Hippocampal formation (tissue), 2 donors: ENCODE results near the gene FCN1.
"Not testable (repeated sequence)": the region's sequence is repeated elsewhere in the genome, so short reads cannot be mapped to it uniquely, and the experiment has no call there.

Source experiments
- DNase-seq, 2 donors: peaks; one replicate each; lab custom pipeline; 2025; lab: John Stamatoyannopoulos, UW

Gene FCN1

DNA sequence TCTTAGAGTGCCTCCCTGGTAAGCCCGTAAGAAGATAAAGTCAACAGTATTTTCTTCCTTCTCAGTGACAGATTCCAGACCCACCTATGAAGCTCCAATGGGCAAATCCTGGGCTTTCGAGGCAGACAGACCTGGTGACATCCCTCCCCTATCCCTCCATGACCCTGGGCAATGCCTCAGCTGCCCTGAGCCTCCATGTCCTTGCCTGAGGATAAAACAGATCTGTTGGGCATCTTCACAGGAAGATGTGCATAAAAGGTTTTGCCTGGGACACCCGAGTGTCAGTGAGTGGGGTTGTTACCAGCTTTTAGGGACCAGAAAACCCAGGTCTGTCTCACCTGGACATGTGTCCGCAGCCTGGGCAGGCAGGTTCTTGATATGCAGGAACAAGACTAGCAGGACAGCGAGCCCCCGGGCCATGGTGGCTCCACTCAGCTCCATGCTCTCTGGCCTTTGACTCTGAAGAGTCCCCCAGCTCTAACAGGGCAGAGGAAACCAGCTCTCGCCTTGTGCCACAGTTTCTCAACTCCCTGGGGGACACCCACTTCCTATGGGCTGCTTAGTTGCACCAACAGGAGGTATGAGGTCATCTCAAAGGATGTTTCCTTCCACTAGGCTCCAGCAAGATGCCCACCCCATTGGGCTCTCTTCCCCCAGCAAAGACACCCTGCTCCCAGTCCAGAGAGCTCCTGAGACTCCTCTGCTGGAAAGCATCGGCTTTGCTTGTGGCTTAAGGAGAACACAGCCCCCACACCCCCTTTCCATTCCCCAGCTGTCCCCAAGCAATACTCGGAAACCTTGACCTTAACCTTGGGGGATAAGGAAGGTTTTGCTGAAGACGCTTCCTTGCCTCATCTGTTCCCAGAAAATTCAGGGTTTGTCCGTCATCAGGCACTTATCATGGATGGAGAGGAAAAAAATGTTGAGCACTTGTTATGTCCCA lies at the start of gene FCN1:
Gene FCN1, minus strand, starts transcription at position 482 of the 943 bp plus-strand sequence. Its CDS starts 41 bp downstream, at position 441.
- no peak for DNase-seq

DNA sequence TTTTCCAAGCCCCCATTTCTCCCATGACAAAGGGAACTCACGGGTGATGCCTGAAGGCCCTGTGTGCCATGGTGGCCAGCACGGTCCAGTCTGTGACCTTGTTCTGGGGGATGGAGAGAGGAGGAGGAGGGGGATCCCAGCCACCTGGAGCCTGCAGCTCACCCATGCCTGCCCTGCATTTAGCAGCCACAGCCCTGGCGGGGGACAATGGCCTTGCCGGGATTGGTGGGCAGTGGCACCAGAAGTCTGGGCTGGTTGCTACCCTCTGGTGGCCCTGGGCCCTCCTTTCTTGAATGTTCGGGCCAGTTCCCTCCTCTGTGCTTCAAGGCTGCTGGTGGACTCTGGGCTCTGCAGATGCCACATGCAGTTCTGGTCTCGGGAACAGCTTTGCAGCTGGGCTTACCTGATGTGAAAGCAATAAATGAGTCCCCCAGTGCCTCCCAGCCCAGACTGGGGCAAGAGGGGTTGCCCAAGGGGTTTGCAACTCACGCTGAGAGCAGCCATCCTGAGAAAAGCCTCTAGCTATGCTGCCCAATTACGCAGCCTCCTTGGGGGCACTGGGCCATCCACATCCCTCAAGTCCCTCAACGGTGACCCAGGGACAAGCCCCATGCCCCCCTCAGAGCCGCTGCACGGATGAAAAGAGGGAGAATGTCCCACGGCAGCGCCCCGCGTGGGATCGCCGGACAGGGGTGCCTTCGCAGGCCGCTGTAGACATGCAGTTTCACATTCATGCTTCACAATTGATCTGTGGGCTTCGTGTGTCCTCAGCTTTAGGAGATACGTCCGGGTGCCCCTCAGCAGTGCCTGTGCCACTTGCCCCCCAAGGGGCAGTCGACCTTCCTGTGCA lies 49.2 kb upstream of the FCN1 start:
- no peak for DNase-seq

DNA sequence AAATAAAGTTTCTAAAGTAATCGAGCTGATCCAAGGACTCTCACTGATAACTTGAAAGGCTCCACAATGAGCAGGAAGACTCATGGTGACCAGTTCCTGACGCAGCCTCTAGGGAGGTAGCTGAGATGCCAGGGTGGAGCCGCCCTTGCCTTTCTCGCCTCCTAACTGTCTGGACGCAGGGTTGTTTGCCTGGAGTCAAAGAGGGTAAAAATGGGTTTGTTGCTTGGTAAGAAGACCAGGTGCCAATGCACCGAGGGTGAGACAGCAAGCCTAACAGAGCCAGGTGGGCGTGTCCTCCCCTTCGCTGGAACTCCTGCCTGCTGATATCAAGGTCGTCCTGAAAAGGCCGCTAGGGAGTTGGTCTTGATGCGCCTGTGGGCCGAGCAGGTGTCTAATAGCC lies 48.6 kb upstream of the FCN1 start:
- no peak for DNase-seq

DNA sequence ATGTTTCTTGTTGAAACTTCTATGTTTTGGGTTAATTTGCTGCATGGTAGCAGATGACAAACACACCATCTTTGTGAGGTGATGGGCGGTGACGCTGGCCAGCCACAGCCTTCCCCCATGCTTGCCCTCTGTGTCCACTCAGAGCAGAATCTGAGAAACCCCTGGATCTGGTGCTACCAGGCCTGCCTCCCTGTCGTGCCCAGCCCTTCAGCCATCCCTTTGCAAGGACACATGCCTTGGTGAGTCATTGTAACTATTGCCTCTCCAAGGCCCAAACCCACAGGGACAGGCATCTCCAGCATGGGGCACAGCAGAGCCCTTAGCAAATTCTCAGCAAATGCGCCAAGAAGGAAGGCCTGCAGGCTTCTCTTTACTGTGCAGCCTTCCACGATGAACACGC lies 48.1 kb upstream of the FCN1 start:
- no peak for DNase-seq

DNA sequence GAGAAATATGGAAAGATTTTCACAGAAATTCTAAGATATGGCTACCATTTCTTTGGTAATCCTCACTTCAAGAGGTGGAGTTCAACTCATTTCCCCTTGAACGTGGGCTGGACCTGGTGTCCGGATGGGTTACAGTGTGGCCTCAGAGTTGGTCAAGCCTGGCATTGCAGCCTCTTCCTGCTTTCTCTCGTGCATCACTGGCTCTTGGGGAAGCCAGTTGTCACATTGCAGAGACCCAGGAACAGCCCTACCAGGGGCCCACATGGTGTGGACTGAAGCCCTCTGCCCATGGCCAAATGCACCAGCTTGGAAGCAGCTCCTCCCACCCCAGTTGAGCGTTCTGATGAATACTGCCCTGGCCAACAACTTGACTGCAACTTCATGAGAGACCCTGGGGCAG lies 47.7 kb upstream of the FCN1 start:
- no peak for DNase-seq

DNA sequence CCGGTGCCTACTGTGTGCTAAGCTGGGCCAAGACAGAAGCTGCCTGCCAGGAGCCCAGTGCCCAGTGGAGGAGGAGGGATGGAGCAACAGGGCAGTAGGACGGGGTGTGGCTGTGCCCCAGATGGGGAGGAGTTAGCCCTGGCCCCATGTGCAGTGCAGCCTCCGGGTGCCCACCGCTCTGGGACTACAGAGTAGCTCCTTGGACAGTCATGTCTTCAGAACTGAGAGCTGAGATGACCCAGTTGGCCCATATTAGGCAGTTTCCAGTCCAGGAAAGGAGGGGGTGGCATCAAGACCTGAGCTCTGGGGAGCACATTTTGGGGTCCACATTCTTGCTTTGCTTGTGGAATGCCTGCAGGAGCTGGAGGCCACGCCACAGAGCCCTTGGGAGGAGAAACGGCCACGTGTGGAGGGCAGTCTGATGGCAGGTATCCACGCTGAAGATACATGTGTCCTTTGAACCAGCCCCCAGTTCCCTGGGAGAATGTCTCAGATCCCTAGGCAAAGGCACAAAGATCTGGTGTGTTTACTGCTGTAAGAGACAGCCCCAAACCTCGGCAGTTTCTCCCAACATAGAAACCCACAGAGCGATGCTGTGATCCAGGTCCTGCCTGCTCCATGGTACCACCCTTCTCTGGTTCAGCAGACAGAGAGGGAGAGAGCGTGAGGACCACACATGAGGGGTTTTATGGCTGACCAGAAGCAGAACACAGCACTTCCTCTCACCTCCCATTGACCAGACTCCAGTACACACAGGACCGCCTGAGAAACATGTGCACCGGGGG lies 46.8 kb upstream of the FCN1 start:
- no peak for DNase-seq

DNA sequence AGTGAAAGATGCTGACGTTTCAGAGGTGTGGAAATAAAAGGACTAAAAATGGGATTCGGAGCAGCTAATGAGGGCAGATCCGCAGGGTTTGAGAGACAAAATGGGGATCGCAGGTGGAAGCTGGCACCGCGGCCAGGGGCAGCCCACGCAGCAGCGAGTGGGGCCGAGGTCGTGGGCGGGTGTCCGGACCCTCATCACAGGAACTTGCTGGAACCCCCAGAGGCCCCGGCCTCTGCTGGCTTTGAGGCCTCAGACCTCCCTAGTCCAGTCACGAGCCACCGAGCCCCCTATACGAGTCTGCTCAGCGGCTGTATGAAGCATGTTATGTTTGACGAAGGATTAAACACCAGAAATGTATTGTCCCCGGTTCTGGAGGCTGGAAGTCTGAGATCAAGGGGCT lies 45.8 kb upstream of the FCN1 start:
- no peak for DNase-seq

DNA sequence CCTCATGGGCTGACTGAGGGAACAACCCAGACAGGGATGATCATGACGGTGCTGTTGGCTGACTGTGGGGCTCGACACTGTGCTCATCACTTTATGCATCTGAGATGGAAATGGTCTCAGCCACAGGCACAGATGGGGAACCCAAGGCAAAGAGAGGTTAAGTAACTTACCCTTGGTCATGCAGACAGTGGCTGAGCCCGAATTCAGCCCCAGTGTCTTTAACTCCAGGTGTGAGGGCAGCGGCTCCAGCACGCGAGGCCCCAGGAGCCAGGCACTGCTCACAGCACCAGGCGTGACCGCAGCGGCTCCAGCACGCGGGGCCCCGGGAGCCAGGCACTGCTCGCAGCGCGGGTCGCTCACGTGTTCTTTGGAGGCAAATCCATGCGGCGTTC lies 45.3 kb upstream of the FCN1 start:
- DNase-seq = no peak

DNA sequence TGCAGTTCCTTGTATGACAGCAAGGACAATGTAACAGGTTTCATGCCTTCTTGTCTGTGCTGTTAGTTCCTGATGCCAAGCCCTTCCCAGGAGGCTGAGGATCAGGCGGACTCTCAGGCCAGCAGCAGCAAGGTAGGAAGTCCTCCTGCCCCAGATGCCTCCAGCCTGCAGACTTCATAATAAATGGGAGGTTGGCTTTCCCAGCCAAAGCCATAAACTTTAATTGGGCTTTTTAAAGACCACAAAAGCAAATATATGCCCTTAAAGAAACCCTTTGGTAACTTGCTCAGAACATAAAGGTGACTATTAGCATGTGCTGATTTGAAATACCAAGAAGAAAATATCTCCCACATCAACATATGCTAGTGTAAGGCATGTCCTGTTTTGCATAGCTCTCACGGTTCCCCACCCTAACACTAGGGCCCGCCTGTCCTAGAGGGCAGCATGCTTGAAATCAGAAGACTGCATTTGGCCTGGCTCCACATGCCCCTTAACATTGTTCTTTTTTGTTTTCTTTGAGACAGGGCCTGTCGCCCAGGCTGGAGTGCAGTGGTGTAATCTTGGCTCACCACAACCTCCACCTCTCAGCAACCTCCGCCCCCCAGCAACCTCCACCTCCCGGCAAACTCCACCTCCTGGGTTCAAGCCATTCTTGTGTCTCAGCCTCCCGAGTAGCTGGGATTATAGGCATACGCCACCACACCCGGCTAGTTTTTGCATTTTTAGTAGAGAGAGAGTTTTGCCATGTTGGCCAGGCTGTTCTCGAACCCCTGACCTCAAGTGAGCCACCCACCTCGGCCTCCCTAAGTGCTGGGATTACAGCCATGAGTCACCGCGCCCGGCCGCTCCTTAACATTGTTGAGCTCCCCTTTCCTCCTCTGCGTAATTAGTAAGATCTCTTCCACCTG lies 44.6 kb upstream of the FCN1 start:
- no peak for DNase-seq

DNA sequence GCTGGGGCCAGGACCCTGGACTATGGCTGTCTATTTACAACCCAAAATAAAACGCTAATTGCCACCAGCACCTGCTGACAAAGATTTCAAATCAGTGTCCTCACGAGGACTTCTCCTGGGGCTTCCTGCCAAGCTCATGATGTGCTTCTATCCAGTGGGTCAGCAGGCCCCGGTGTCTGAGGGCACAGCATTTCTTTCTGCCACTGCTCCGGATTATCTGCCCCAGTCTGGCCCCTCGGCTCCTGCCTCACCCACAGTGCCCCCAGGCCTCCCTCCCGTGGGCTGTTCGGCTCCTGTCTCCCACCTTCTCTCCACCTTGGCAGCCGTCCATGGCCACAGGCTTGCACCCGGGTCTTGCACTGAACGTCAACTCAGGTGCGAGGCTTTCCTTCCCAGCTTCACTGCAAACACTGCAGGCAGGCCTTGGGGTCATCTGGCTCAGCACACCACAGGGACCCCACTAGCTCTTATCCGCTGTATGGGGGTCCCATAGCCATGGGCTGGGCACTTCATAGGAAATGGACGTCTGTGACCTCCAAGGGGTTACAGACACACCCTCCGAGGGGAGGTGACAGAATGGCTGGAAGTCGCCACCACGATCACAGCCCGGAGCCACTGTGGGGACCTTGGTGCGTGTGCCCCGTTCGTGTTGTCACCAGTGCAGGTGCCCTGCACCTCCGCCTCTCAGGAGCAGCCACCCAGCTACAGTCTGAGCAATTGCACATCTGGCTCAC lies 43.8 kb upstream of the FCN1 start:
- DNase-seq = no peak

DNA sequence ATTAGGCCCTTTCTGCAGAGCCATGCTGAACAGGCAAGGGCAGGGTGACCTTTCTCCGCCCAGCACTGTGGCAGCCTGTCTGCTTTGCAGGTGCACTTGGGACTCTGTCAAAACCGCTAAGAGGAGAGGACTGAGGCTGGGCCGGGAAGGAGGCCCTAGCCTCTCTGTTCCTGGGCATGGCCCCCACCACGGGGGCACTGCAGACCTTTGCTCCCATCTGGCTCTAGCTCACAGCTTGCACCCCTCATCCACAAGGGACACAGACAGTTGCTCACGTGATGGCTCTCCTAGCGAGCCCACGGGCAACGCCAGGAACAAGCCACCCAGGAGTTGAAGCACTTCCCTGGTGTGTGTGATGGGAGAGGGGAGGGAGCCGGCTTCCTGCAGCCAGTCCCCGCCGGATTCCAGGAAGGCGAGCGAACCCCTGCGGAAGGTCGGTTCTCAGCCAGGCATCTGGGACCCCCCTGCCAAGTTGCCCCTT lies 43.0 kb upstream of the FCN1 start:
- DNase-seq = no peak

DNA sequence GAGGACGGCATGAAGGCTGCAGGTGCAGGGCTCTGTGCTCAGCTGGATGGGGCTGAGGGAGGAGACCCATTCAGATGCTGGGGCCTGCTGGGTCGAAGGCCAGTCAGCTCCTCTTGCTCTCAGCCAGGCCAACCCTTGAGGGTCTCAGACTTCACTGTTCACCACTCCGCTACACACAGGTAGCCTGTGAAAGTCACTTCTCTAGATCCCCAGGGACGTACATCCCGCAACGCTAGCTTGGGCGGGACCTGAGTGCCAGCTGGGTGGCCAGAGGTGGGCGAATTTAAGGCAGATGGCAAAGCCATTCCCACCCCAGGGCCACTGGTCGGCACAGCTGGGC lies 42.2 kb upstream of the FCN1 start:
- DNase-seq = no peak

DNA sequence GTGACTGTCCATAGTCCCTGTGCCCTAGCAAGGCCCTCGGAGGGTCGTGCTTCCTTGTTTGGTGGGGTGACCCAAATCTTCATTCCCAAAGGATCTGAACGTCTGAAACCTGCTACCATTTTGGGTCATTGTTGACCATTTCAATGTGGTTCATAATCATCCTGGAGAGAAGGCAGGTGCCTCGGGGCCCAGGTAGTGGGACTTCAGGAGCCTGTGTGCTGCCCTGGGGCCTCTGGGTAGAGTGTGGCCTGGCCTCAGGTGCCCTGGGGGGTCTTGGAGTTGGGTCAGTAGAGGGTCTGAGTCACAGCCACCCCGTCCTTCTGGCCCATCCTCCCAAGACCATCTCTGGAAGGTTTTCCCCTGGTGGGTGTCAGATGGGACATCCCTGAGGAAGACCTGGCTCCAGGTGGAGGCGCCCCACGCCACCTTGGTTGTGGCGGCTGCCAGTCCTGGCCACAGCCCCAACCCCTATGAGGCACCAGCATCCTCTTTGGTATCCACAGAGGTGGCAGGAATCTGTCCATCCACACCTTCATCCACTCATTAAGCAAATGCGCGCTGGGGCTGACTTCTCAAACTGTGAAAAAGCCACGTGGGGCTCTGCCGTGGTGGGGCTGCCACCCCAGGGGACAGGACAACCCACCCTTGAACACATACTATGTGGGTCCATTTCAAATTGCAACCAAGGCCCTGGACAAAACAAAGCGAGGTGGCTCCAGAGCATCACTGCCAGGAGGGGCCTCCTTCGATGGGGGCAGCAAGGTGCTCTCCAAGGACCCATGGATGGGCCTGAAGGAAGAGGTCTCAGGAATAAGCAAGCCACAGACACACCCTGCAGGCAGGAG lies 41.6 kb upstream of the FCN1 start:
- DNase-seq = no peak

DNA sequence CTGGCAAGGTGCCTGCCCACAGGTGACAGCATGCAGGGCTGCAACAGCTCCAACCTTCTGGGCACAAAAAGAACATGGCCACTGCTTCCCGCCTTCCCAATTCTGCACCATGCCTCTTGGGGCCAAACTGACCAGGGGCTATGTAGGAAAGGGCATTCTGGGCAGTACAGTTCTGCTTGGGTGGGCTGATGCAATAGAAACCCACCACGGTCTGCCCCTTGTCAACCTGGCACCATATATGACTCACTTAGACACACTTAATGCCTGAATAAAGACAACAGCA lies 40.2 kb upstream of the FCN1 start:
- no peak for DNase-seq

DNA sequence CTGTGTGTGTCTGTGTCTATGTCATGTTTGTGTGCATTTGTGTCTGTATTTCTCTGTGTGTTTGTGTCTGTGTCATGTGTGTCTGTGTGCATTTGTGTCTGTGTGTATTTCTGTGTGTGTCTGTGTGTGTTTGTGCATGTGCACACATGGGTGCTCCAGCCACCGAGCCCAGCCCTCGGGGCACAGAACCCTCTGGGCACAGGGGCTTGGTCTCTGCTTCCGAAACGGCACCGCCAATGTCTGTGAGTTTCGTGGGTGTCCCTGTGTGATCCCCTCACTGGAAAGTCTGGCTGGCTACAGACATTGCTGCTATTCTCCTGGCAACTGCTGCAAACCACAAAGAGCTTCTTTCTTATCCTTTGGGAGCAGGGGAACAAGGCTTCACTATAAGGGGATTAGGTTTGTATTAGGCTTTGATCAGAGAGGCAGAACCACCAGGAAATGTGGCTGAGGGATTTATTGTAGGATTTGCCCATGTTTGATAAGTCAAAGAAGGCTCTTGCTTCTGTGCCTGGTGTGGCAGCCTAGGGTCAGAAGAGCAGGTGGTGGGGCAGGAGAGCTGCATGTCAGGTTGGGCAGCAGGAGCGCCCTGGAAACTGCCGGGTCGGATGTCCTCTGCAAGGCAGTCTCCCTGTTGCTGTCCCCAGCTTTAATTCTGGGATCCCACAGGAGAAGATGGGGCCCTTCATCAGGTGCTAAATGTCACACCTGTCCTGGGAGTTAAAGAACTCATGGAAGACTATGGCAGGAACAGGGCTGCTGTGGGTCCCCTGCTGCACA lies 39.6 kb upstream of the FCN1 start:
- no peak for DNase-seq

DNA sequence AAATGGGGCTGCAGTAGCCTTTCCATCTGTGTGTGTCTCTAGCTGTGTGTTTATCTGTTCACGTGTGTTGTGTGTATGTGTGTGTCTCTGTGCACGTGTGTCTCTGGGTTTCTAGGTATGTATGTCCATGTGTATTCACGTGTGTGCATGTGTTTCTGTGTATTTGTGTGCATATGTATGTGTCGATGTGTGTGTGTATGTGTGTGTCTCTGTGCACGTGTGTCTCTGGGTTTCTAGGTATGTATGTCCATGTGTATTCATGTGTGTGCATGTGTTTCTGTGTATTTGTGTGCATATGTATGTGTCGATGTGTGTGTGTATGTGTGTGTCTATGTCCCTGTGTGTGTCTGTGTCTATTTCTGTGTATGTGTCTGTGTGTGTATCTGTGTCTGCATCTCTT lies 38.7 kb upstream of the FCN1 start:
- DNase-seq = not testable (repeated sequence)

DNA sequence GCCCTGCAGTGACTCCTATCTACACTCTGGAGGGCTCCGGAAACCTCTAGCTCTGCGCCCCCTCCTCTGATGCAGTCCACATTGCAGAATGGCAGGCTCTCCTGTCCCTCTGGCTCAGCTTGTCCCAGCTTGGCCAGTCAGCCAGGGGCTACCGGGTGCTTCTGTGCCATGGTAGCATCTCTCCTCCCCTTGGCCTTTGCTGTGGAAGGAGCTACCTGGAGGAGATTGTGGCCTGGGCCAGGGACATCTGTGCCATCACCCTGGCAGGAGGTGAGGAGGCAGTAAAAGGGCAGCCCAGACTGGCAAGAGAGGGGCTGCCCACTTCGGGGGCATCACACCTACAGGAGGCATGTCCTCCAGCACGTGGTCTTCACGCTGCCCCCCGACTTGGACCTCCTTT lies 38.1 kb upstream of the FCN1 start:
- DNase-seq = no peak

DNA sequence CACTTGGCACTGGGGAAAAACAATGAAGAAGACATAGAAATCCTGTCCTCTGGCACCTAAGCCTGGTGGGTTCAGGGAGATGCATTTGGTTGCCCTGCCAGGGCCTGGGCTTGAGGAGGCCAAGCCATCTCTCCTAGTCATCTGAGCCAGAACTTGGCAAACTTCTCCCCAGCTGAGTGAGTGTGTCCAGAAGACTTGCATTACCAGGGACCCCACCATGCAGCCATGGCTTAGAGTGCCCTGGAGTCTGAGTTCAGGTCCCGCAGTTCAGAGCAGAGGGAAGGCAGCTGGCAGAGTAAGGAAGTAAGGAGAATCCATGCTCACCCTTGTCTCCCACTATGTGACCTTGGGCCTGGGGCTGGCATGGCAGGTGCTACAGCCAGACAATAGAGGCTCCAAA lies 37.4 kb upstream of the FCN1 start:
- DNase-seq = no peak

DNA sequence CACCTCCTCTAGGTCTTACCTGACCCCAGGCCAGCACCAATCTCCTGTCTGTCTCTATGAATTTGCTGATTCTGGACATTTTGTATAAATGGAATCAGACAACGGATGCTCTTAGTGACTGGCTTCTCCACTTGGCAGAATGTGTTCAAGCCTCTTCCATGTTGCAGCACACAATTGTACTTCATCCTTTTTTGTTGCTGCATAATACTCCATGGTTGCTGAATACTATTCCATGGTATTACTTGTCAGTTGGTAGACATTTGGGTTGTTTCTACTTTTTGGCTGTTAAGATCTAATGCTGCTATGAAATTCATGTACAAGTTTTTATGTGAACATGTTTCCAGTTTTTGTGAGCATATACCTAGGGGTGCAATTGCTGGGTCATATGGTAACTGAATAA lies 34.3 kb upstream of the FCN1 start:
- DNase-seq = no peak
